ENCODE measurements around the gene ISM2. TPM values are rescaled to one million over a fixed set of nuclear protein-coding genes. Genes with fewer than 3 reads are reported as not detected.

ISM2 gene
- total RNA-seq, 4 donors from 2014 or later = not detected

- no peak overlapping the region for H3K27ac ChIP-seq
- H3K36me3 ChIP-seq = peaks cover 0 to 68% (median 0%) of the 10 kb centered on the region in 3 donors
Observed at GRCh38 chr14:77511486-77512162, 13.0 kb upstream of the ISM2 start.

GRCh38 chr14:77509366-77509765, 10.8 kb upstream of the ISM2 start:
- DNase-seq = no peak
- TF ChIP-seq CTCF (IDR thresholded peaks at IDR 0.05) (no peak), POLR2A (IDR thresholded peaks at IDR 0.05) (no peak)
- H3K4me3 ChIP-seq = no peak overlapping the region

More at GRCh38 chr14:77511486-77512162, 13.0 kb upstream of the ISM2 start:
- Histone ChIP-seq H3K27me3 (no peaks in the 10 kb centered on the region), H3K9me3 (no peaks in the 10 kb centered on the region), H3K4me1 (no peaks in the 10 kb centered on the region), H3K4me3 (no peak overlapping the region)
- DNase-seq = no peak
- TF ChIP-seq POLR2A (IDR thresholded peaks at IDR 0.05) (no peak), CTCF (IDR thresholded peaks at IDR 0.05) (no peak)

GRCh38 chr14:77508876-77509275, 10.3 kb upstream of the ISM2 start:
- H3K9me3 ChIP-seq = no peaks in the 10 kb centered on the region
- H3K36me3 ChIP-seq = peaks cover 0 to 48% (median 0%) of the 10 kb centered on the region in 3 donors
- no peak overlapping the region for H3K27ac ChIP-seq
- no peak overlapping the region for H3K4me3 ChIP-seq
- no peaks in the 10 kb centered on the region for H3K27me3 ChIP-seq
- no peaks in the 10 kb centered on the region for H3K4me1 ChIP-seq
- TF ChIP-seq CTCF (IDR thresholded peaks at IDR 0.05) = no peak
- TF ChIP-seq POLR2A (IDR thresholded peaks at IDR 0.05) = no peak
- no peak for DNase-seq

More at GRCh38 chr14:77509366-77509765, 10.8 kb upstream of the ISM2 start:
- Histone ChIP-seq H3K4me1 (no peaks in the 10 kb centered on the region), H3K36me3 (peaks cover 0 to 51% (median 0%) of the 10 kb centered on the region in 3 donors), H3K27me3 (no peaks in the 10 kb centered on the region), H3K27ac (no peak overlapping the region), H3K9me3 (no peaks in the 10 kb centered on the region)

- no peaks in the 10 kb centered on the region for H3K27me3 ChIP-seq
- H3K27ac ChIP-seq = no peak overlapping the region
- peaks cover 0 to 48% (median 0%) of the 10 kb centered on the region in 3 donors for H3K36me3 ChIP-seq
- no peaks in the 10 kb centered on the region for H3K4me1 ChIP-seq
- DNase-seq = no peak
- peaks cover 0 to 4% (median 0%) of the 10 kb centered on the region in 4 donors for H3K9me3 ChIP-seq
- H3K4me3 ChIP-seq = no peak overlapping the region
- no peak for TF ChIP-seq POLR2A (IDR thresholded peaks at IDR 0.05)
Observed at GRCh38 chr14:77508249-77508648, 9.6 kb upstream of the ISM2 start.

GRCh38 chr14:77507762-77508161, 9.1 kb upstream of the ISM2 start:
- H3K4me3 ChIP-seq = no peak overlapping the region
- no peak overlapping the region for H3K27ac ChIP-seq
- H3K27me3 ChIP-seq = no peaks in the 10 kb centered on the region
- H3K36me3 ChIP-seq = peaks cover 0 to 48% (median 0%) of the 10 kb centered on the region in 3 donors
- no peaks in the 10 kb centered on the region for H3K4me1 ChIP-seq
- no peak for DNase-seq
- H3K9me3 ChIP-seq = peaks cover 0 to 6% (median 0%) of the 10 kb centered on the region in 4 donors
- TF ChIP-seq CTCF (IDR thresholded peaks at IDR 0.05) (no peak), POLR2A (IDR thresholded peaks at IDR 0.05) (no peak)

- TF ChIP-seq POLR2A (IDR thresholded peaks at IDR 0.05) = no peak
- no peak for DNase-seq
Observed at GRCh38 chr14:77505031-77505430, 6.4 kb upstream of the ISM2 start.

More at GRCh38 chr14:77505031-77505430, 6.4 kb upstream of the ISM2 start:
- Histone ChIP-seq H3K4me3 (no peak overlapping the region), H3K4me1 (no peaks in the 10 kb centered on the region), H3K27me3 (no peaks in the 10 kb centered on the region), H3K9me3 (peaks cover 0 to 6% (median 0%) of the 10 kb centered on the region in 4 donors), H3K36me3 (peaks cover 0 to 22% (median 0%) of the 10 kb centered on the region in 3 donors), H3K27ac (no peak overlapping the region)
